DMS53 treated with DMSO at 0.1 percent for 48 hours (cell line): Measurements from ENCODE around the gene EIF4E3.

Experiments
- DNase-seq: peaks from one replicate; lab custom pipeline; 2025; ENCODE audit not compliant: unreplicated experiment; lab: John Stamatoyannopoulos, UW

The EIF4E3 gene

DNA sequence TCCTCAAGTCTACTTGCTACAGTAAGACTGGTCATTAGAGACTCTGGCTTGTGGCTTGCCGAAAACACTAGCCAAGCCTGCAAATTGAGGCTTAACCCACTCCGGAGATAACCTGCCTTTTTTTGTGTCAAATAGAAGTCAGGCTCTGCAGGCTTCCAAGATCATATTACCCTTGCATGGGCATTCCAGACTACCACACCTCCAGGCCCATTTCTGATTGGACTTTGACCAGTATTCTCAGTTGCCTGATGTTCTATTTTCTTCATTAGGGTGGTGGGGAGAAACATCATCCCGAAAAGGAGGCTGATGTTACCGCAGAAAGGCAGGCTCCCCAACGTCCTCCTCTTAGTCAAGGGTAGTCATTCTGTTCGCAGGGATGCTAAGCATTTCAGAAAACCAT lies 73.6 kb downstream of the EIF4E3 start:
- DNase-seq = no peak

DNA sequence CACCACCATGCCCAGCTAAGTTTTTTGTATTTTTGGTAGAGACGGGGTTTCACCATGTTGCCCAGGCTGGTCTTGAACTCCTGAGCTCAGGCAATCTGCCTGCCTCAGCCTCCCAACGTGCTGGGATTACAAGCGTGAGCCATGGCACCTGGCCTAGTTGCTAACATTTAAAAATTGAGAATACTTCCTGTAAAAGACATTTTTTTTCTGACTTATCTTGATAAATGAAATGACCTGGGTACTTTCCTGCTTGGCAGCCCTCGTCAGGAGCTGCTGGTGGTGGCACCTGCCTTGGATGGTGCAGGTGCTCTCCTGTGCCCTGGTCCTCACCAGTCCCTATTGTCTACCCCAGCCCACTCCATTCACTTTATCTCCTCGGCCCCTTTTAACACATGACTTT lies 74.8 kb downstream of the EIF4E3 start:
- no peak for DNase-seq

DNA sequence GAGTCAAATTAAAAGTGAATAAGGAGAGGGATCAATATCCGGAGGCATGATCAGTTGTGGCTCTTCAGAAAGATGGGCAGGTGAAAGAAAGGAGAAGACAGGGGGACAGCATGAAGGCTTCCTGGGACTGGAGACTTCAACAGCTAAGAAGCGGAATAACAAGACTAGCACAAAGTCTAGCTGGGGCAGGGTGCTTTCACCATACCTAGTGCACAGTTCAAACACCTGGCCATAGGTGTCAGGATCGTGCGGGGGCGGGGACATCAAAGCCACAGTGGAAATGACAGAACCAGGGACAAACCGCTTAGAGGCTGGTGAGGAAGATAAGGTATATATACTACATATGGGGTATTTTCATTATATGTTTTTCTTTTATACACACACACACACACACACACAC lies 75.4 kb downstream of the EIF4E3 start:
- DNase-seq = no peak

DNA sequence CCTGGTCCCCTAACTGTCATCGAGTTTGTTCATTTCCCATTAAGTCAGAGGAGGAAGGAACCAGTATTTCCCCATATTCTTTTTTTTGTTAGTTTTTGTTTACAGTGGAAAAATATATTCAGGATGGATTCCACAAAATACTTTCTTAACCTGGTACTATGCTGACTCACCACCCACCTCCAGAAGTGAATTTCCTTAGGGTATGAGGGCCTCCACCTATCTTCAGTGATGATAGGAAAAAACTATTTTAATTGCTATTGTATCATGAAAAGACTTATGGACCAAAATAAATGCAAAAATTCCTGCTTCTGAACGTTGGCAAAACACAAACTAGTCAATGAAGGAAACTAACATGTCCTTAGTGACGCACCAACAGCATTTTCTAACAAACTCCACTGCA lies 77.5 kb downstream of the EIF4E3 start:
- DNase-seq = no peak

DNA sequence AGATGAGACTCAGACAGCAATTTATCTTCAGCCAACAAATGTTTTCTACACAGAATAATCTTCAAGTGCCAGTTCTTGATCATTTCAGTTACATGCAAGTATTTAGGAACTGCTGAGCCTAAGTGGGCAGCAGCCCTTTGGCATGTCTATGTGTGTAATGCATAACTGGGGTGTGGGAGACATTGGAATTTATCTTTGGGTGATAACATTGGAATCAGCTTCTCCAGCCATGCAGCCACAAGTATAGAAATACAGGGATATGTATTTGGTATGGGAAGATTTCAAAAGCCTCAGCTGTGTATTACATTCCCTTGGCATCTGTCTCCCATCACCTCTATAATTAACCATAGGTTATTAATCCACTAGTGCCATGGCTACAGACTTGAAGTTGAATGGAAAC lies 78.2 kb downstream of the EIF4E3 start:
- DNase-seq = no peak

DNA sequence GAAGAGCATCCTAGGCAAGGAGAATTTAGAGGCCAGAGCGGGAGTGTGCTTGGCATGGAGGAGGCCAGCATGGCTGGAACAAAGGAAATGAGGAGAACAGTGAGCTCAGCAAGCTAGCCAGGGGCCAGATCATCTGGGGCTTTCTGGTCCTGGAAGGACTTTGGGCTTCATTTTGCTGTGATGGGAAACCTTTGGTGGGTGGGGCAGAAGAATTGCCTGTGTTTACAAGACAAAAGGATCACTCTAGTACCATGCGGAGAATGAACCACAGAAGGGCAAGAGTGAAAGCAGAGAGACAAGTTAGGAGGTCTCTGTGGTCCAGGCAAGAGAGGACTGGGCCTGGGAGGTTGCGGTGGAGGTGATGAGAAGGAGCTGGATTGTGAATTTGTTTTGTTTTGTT lies 80.1 kb downstream of the EIF4E3 start:
- no peak for DNase-seq

DNA sequence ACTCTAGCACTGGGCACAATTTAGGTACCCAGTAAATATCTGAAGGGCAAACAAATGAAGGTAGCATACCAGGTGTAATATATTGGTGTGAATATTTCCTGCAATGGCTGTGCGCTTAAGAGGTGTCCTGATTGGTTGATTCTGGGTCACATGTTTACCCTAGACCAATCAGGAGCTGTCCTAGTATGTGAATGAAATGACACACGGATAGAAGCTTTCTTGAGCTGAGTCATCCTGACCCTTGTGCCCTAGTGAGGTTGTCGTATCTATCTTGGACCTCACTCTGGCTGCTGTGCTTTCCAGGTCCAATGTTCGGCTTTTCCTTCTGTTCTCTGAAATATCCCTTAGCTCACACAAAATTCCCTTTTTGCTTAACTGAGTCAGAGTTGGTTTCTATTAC lies 83.5 kb downstream of the EIF4E3 start:
- no peak for DNase-seq

DNA sequence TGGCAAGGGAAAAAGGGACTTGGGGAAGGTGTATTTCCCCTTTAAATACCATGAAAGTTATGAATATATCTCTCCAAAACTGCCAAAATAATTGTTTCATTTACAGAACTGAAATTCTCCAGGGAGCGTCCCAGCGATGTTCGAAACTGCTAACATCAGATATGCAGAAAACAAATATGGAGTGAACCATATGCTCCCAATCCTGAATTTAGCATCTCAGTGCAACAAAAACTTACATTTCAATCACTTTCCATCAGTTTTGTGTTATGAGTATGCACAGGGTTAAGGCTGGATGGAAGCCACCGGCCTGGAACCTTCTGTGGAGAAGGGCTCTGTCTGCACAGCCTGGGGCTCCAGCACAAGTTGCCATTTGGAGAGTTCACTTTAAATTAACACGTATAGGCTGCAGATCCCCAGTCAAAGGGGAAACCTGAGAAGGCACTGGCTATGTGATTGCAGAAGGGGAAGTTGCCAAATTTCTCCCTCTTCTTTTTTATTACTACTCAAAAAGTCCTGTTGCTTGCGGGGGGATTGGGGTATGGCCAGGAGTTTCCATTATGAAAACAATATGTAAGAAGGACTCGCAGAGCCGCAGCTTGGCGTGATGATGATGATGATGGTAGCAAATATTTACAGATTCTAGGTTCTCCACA lies 84.7 kb downstream of the EIF4E3 start:
- DNase-seq = no peak

DNA sequence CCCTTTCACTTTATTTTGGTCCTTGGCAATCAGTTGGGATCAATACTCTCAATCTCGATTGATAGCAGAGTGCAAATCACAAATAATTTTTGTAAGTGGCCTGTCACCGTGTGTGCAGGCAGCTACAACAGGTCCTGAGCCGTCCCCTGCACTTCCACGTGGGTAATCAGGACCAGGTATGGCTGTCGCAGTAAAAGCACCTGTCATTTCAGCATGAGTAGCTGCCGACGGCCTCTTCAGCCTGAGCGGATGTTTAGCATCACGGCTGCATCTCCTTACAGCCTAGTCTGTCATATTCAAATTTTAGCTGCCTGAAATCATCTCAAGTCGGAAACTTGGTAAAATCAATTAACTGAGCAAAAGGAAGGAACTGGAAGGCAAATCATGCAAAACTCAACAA lies 88.7 kb downstream of the EIF4E3 start:
- no peak for DNase-seq

DNA sequence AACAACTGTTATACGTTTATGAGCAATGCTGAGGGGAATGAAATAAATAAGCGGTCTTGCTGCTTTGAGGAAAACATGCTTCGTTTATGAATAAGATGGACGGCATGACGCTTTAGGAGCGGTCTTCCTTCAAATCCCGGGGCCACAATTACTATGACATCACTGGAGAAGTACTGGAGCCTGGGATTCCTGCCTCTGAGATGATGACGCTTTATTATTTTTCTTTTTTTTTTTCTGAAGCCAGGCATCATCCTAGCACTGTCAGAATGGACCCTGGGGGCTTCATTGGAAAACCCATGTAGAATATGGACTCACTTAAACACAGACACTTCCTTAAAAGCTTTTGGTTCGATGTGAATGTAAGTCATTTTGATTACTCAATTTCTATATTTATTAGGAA lies 89.2 kb downstream of the EIF4E3 start:
- DNase-seq = no peak

DNA sequence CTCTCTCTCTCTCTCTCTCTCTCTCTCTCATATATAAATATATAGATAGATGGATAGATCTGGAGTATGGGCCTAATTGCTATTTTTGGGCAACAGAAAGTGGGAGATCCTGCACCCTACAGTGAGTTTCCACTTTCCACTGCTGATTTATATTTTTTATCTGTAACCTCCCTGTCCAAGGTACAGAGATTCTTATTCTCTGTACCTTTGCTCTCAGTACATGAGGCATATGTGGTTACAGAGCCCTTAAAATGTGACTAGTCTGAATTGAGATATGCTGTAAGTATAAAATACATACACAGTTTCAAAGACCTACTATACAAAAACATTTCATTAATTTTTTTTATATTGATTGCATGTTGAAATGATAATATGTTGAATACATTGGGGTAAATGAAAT lies 90.5 kb downstream of the EIF4E3 start:
- no peak for DNase-seq

DNA sequence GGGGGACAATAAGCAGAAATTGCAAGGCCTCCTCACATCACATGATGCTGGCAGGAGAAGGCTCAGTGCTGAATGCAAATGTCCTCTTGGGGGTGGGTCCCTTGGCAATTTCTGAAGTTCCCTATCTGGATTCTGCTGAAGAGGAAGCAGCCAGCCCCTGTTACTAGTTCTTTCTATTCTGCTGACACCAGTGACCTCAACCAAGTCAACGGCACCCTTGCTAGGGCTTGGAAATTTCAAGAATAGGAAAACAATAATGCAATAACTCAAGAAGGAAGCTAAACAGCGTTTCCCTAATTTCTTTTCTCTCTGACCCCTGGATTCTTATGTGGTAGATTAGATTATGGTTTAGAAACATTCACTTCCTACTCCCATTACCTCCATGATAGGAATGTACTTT lies 95.5 kb downstream of the EIF4E3 start:
- no peak for DNase-seq

DNA sequence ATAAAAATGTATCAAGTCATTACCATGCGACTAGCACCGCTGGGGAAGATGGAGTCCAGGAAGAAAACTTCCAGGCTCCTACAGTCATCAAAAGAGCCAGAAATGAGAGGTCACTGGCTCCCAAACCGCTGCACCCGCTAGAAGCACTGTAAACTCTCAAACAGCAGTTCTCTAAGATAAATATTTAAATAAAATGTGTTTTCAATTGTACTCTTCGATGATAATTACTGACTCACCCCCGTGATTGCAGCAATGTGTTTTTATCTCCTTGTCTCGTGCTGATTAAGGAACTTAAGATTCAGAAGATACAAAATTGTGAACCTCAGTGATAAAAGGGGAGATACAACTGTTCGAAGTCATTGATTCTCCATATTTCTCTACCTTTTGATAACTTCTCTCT lies 95.9 kb downstream of the EIF4E3 start:
- DNase-seq = no peak

DNA sequence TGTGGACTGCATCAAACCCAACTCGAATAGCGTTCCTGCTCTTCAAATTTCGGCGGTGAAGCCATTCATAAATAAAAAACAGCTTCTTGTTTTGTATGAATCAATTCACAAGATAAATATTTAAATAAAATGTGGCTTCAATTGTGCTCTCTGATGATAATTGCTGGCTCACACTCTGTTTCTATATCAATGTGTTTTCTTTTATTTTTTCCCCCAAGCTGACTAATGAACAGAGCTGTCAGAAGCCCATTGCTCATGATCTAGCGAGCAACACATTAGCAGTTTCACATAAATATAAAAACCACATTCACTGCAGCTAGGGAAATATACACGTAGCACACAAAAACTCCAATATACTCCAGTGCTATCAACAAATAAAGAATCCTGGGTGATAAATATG lies 96.7 kb downstream of the EIF4E3 start:
- no peak for DNase-seq

DNA sequence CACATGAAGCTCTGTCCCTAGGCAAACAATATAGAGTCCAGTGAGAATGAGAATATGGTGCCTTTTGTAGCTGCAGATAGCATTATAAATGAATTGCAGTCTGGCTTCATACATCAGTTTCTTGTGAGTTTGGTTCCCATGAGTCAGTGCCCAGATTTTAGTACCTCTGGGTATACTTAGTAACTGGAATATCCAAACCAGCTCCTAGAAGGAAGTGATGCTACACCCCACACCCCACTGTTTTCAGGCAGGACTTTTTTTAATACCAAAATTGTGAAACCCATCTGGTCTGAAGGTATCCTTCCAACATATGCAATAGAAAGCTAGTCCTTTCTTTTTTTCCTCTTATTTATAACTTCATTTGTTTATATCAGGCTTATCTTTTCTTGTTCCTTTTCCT lies 99.5 kb downstream of the EIF4E3 start:
- no peak for DNase-seq
